Right atrium auricular region (tissue), 2 donors: ENCODE data around the gene FBXO31. TPM values are rescaled to one million over a fixed set of nuclear protein-coding genes. Genes with fewer than 3 reads are reported as not detected.

ENCODE experiments used
- DNase-seq: peaks from one replicate; pipeline ENCODE4 v3.0.0-alpha.2; 2019; ENCODE audit warnings: low spot score
- H3K27ac ChIP-seq, 2 donors: fragments of 200-600 bp; sonication (generic); 1 replicate in 1 of 2; 2 replicates in 1 of 2; pipeline ENCODE4 v1.5.1; 2016 to 2019
- H3K27me3 ChIP-seq, 2 donors: fragments of 200-600 bp; sonication (generic); one replicate each; pipeline versions ENCODE4 v1.5.1 to v1.6.0; 2017 to 2019
- H3K36me3 ChIP-seq: fragments of 200-600 bp; sonication (generic); one replicate; pipeline ENCODE4 v1.5.1; 2016
- H3K4me1 ChIP-seq, 2 donors: fragments of 200-600 bp; sonication (generic); one replicate each; pipeline versions ENCODE4 v1.5.1 to v1.6.0; 2017 to 2019
- H3K4me3 ChIP-seq, 2 donors: fragments of 200-600 bp; sonication (generic); 1 replicate in 1 of 2; 2 replicates in 1 of 2; pipeline ENCODE4 v1.5.1; 2017 to 2019; ENCODE audit warnings: mild to moderate bottlenecking in 1 of 2, moderate library complexity in 1 of 2
- H3K9me3 ChIP-seq, 2 donors: fragments of 200-600 bp; sonication (generic); one replicate each; pipeline ENCODE4 v1.5.1; 2019
- total RNA-seq, 2 donors: library from RNA; depleted of rRNA; stranded (reverse); fragments of >200 nt; gene quantifications; one replicate each; pipeline ENCODE4 v1.1.0, GENCODE V29; 2016
- TF ChIP-seq, protein P1 (sequence below), 2 donors: fragments of 200-600 bp; sonication (generic); IDR thresholded peaks; one replicate each; pipeline ENCODE4 v1.5.1; 2019; ENCODE audit warnings: antibody characterized with exemption in 2 of 2

Gene FBXO31
- total RNA-seq, 2 donors from 2014 or later: 39.3 to 53.1 TPM

DNA sequence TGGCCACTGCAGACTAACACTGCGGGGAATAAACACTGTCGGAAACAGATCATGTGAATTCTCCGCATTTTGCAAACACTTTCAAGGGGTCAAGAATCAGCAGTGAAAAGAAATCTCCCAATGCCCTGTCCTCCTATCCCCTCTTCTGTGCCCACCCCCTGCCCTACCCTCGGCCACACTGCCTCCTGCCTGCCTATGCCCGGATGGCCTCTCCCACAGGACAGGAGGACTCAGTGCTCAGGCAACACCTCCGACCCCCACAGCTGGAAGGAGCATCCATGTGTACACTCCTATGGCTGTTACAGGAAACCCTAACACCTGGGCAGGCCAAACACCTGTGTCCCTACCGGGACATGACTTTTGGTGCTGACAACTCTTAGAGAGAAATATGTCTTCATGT is 24.5 kb downstream of the FBXO31 start:
- peaks cover 51% of the 10 kb centered on the region for H3K36me3 ChIP-seq
- DNase-seq: no peak
- H3K4me1 ChIP-seq: peaks cover 0 to 19% of the 10 kb centered on the region in 2 donors
- no peak overlapping the region for H3K27ac ChIP-seq
- TF ChIP-seq, protein P1, sequence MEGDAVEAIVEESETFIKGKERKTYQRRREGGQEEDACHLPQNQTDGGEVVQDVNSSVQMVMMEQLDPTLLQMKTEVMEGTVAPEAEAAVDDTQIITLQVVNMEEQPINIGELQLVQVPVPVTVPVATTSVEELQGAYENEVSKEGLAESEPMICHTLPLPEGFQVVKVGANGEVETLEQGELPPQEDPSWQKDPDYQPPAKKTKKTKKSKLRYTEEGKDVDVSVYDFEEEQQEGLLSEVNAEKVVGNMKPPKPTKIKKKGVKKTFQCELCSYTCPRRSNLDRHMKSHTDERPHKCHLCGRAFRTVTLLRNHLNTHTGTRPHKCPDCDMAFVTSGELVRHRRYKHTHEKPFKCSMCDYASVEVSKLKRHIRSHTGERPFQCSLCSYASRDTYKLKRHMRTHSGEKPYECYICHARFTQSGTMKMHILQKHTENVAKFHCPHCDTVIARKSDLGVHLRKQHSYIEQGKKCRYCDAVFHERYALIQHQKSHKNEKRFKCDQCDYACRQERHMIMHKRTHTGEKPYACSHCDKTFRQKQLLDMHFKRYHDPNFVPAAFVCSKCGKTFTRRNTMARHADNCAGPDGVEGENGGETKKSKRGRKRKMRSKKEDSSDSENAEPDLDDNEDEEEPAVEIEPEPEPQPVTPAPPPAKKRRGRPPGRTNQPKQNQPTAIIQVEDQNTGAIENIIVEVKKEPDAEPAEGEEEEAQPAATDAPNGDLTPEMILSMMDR (IDR thresholded peaks at IDR 0.05): no peak
- no peak overlapping the region for H3K4me3 ChIP-seq
- no peaks in the 10 kb centered on the region for H3K9me3 ChIP-seq
- H3K27me3 ChIP-seq: no peaks in the 10 kb centered on the region

DNA sequence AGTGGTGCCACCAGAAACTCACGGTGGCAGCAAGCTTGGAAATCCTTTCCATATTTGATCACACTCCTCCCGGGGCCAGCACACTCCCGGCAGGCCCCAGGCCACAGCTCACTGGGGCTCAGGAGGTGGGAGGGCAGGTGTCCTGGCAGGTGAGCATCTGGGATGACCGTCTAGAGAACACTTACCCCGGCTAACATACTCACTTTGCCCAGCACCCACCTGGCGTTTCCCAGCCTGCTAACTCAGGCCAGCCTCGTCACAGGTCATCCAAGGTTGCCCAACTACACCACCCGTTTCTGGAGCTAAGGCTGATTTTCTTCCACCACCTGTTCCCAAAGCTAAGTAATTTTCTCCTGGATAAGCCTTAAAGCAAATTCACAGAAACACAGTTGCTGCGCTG is 24.9 kb downstream of the FBXO31 start:
- Histone ChIP-seq H3K27me3 (no peaks in the 10 kb centered on the region), H3K4me3 (no peak overlapping the region), H3K4me1 (peaks cover 0 to 15% of the 10 kb centered on the region in 2 donors), H3K9me3 (no peaks in the 10 kb centered on the region), H3K27ac (no peak overlapping the region), H3K36me3 (peaks cover 51% of the 10 kb centered on the region)
- TF ChIP-seq, protein P1 (IDR thresholded peaks at IDR 0.05): no peak
- no peak for DNase-seq

- TF ChIP-seq, protein P1 (IDR thresholded peaks at IDR 0.05): no peak
- Histone ChIP-seq H3K9me3 (no peaks in the 10 kb centered on the region), H3K27me3 (no peaks in the 10 kb centered on the region), H3K4me3 (no peak overlapping the region), H3K27ac (no peak overlapping the region), H3K4me1 (peaks cover 0 to 11% of the 10 kb centered on the region in 2 donors), H3K36me3 (peaks cover 51% of the 10 kb centered on the region)
- DNase-seq: no peak
These were observed 25.3 kb downstream of the FBXO31 start for GRCh38 chr16:87358250-87358649.

DNA sequence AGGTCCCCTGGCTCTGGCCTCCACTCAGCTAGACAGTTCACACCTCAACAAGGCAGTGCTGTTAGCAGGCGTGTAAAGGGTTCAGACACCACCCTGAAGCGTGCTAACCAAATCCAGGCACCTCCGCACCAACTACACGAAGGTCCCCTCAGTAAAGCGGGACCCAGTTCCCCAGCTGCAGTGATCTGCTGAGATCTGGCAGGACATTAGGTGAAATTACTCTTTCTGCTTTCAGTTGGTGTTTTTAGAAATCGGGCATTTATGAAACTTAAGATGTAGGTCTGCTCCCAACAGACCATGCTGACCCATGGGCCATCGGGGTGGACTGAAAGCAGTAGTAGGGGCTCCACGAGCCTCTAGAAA is 27.1 kb downstream of the FBXO31 start:
- no peak for DNase-seq
- peaks cover 0 to 13% of the 10 kb centered on the region in 2 donors for H3K4me1 ChIP-seq
- no peaks in the 10 kb centered on the region for H3K27me3 ChIP-seq
- peaks cover 39% of the 10 kb centered on the region for H3K36me3 ChIP-seq
- H3K27ac ChIP-seq: no peak overlapping the region
- no peak overlapping the region for H3K4me3 ChIP-seq
- no peaks in the 10 kb centered on the region for H3K9me3 ChIP-seq
- TF ChIP-seq, protein P1 (IDR thresholded peaks at IDR 0.05): no peak

GRCh38 chr16:87353613-87354012 is 30.0 kb downstream of the FBXO31 start:
- H3K4me1 ChIP-seq: peaks cover 0 to 18% of the 10 kb centered on the region in 2 donors
- TF ChIP-seq, protein P1 (IDR thresholded peaks at IDR 0.05): no peak
- no peak for DNase-seq
- peaks cover 18% of the 10 kb centered on the region for H3K36me3 ChIP-seq
- no peak overlapping the region for H3K27ac ChIP-seq
- H3K9me3 ChIP-seq: no peaks in the 10 kb centered on the region
- H3K27me3 ChIP-seq: no peaks in the 10 kb centered on the region
- no peak overlapping the region for H3K4me3 ChIP-seq

DNA sequence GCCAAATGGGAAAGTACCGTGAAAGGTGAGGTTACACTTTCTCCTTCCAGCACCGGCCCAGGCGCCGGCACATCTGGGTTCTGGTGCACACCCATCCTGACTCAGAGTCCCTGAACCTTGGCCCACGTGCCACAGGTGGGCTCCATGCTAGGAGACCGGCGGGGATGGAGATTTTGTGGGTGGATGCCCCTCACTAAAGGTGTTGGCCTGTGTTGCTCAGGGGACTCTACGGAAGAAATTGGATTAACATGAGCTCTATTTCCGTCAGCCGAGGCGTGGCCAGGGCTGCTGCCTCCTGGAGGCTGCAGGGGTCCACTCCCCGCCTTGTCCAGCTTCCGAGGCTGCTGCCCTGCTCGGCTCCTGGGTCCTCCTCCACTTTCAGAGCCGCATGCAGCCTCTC is 30.8 kb downstream of the FBXO31 start:
- TF ChIP-seq, protein P1 (IDR thresholded peaks at IDR 0.05): no peak
- no peak for DNase-seq
- Histone ChIP-seq H3K36me3 (peaks cover 14% of the 10 kb centered on the region), H3K27me3 (no peaks in the 10 kb centered on the region), H3K27ac (no peak overlapping the region), H3K4me3 (no peak overlapping the region), H3K4me1 (peaks cover 0 to 18% of the 10 kb centered on the region in 2 donors), H3K9me3 (no peaks in the 10 kb centered on the region)
